GM06990 (cell line): ENCODE results near the gene SYCN.

Experiments used
- DNase-seq: peaks from one replicate; pipeline ENCODE4 v3.0.0-alpha.2; 2011; ENCODE audit not compliant: insufficient read length; ENCODE audit errors: extremely low read depth
- H3K27me3 ChIP-seq: replicated peaks from 2 replicates; pipeline ENCODE4 v1.6.0; 2011; ENCODE audit warnings: low read length; ENCODE audit not compliant: control insufficient read depth, insufficient read depth
- H3K36me3 ChIP-seq: 2 replicates; pipeline ENCODE4 v1.5.1; 2011; ENCODE audit warnings: low read length; ENCODE audit not compliant: control insufficient read depth, insufficient read depth
- H3K4me3 ChIP-seq: replicated peaks from 2 replicates; pipeline ENCODE4 v1.5.1; 2011; ENCODE audit warnings: low read depth, mild to moderate bottlenecking, control low read depth, low read length
- CTCF ChIP-seq: IDR thresholded peaks from 2 replicates; pipeline ENCODE4 v1.5.1; 2011; ENCODE audit warnings: low read length, control low read depth, mild to moderate bottlenecking, inconsistent platforms; ENCODE audit not compliant: insufficient read depth, poor library complexity, severe bottlenecking

The SYCN gene

GRCh38 chr19:39168258-39169142, 35.6 kb downstream of the SYCN start:
- Histone ChIP-seq H3K36me3 (peaks cover 4% of the 10 kb centered on the region), H3K27me3 (no peaks in the 10 kb centered on the region), H3K4me3 (no peak overlapping the region)
- no peak for DNase-seq
- no peak for TF ChIP-seq CTCF

DNA sequence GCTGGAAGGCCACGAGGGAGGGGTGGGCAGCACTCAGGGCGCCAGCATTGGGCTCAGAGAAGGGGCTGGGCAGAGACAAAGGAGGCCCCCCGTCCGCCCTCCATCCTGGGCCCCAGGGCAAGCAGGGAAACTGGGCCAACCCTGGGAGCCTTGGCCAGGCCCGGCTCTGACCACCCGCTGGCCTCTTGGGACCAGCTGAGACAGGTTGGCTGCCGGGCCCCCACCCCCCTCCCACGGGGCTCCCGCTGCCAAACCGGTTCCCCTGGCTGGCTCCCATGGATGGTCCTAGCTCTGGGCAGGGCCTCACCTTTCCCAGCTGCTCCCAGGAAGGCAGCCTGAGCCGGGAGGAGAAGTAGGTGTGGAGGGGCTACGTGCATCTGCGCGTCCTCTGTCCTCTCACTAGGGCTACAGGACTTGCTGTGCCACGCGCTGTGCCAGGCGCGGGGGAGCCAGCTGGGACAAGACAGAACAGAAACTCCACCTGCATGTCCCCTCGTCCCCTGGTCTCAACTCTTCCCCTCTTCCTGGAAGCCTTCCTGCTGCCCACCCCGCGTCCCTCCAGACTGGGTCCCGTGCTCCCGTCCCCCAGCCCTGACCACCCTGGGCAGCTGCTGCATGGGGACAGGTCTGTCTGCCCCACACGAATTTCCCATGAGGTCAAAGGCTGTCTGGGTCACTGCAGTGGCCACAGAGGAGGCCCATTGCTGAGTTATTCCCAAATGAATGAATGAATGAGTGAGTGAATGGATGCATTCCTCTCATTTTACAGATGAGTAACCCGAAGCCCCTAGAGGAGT, 36.4 kb downstream of the SYCN start:
- no peak for TF ChIP-seq CTCF

DNA sequence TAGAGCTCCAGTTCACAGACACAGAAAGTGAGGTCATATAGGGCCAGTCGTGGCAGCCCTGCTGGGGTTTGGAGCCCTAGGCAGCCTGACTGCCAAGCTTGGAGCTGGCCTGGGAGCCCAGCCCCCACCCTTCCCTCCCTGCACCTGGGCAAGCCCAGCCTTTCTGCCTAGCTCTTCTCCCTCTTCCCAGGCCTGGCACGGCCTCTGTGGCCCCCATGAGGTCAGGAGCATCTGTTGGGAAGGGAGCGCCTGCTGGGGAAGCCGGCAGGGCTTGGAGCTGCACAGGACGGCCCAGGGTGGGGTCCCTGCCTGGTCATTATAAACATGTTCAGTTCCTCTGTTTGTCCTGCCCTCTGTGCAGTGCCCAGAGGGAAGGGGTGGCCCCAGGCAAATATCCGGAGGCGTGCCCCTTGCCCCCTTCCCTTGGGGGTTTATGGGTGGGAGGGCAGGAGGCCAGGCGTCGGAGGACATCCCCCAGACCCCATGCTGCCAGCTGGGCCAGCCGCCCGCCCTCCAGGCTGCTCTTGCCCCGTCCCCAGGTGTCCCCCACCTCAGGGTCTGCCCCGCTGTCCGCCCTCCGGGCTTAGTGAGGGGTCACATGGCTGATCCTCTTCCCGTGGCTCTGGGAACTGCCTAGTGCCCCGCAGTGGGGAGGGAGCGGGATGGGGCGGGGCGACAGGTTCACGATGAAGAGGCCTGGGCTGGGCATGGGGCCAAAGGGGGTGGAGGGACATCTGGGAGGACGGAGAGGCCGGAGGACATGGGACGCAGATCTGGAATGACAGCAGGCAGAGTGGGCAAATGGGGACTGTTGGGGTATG, 37.3 kb downstream of the SYCN start:
- no peak for TF ChIP-seq CTCF
- H3K27me3 ChIP-seq: no peaks in the 10 kb centered on the region
- DNase-seq: no peak

More for the DNA sequence above, 36.4 kb downstream of the SYCN start:
- no peak for DNase-seq
- Histone ChIP-seq H3K27me3 (no peaks in the 10 kb centered on the region), H3K36me3 (peaks cover 4% of the 10 kb centered on the region), H3K4me3 (no peak overlapping the region)

DNA sequence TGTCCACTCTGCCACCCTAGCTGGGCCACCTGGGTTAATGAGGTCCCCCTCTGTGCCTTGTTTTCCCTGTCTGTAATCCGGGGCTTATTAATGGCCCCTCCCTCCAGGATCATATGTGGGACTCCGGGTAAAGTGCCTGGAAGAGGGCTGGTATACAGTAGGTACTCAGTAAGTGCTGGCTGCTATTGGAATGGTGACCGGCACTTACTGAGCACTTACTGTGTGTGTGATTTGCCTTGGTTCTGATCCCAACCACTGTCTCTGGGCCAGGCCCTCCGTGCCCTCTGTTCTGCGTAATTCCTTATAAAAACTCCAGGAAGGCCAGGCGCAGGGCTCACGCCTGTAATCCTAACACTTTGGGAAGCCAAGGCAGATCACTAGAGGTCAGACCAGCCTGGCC, 38.2 kb downstream of the SYCN start:
- no peak for TF ChIP-seq CTCF
- Histone ChIP-seq H3K36me3 (peaks cover 4% of the 10 kb centered on the region), H3K27me3 (no peaks in the 10 kb centered on the region), H3K4me3 (no peak overlapping the region)
- DNase-seq: no peak

More for the DNA sequence above, 37.3 kb downstream of the SYCN start:
- Histone ChIP-seq H3K36me3 (peaks cover 4% of the 10 kb centered on the region), H3K4me3 (no peak overlapping the region)

- no peak for DNase-seq
- Histone ChIP-seq H3K4me3 (no peak overlapping the region), H3K27me3 (no peaks in the 10 kb centered on the region), H3K36me3 (no peaks in the 10 kb centered on the region)
- TF ChIP-seq CTCF: no peak
These were observed 39.8 kb downstream of the SYCN start for GRCh38 chr19:39164289-39164688.
